GM23338 (cell line): ENCODE measurements around the gene CROCC2. TPM values are rescaled to one million over a fixed set of nuclear protein-coding genes. Genes with fewer than 3 reads are reported as not detected.

Source experiments
- ATAC-seq: fragments of 200-7000 bp; cut with Tn5 transposase; 3 replicates; pipeline ENCODE4 v1.9.1; 2020
- DNase-seq: peaks from one replicate; pipeline ENCODE4 v3.0.0-alpha.2; 2015; ENCODE audit warnings: low spot score
- H2AFZ ChIP-seq: fragments of 200-600 bp; sonication (generic); 2 replicates; pipeline ENCODE4 v1.8.0; 2016; ENCODE audit warnings: antibody characterized with exemption, mild to moderate bottlenecking, moderate library complexity
- H3F3A ChIP-seq: fragments of 200-600 bp; sonication (generic); replicated peaks from 2 replicates; pipeline ENCODE4 v1.8.0; 2017; ENCODE audit warnings: antibody characterized with exemption, mixed run types, low read depth
- H3K27ac ChIP-seq: fragments of 200-600 bp; sonication (generic); 2 replicates; pipeline ENCODE4 v1.6.1; 2016; ENCODE audit warnings: low read depth
- H3K27me3 ChIP-seq: fragments of 200-600 bp; sonication (generic); 2 replicates; pipeline ENCODE4 v1.8.0; 2016; ENCODE audit warnings: mild to moderate bottlenecking, mixed run types, moderate library complexity; ENCODE audit not compliant: insufficient read depth
- H3K36me3 ChIP-seq: fragments of 200-600 bp; sonication (generic); 2 replicates; pipeline ENCODE4 v1.8.0; 2016; ENCODE audit warnings: mild to moderate bottlenecking; ENCODE audit not compliant: insufficient read depth
- H3K4me1 ChIP-seq: fragments of 200-600 bp; sonication (generic); 2 replicates; pipeline ENCODE4 v1.8.0; 2016; ENCODE audit warnings: mild to moderate bottlenecking, moderate library complexity; ENCODE audit not compliant: insufficient read depth
- H3K4me2 ChIP-seq: fragments of 200-600 bp; sonication (generic); 2 replicates; pipeline ENCODE4 v1.7.1; 2017; ENCODE audit warnings: mixed run types
- H3K4me3 ChIP-seq: fragments of 200-600 bp; sonication (generic); 2 replicates; pipeline ENCODE4 v1.6.1; 2016; ENCODE audit warnings: mixed run types
- H3K79me2 ChIP-seq: fragments of 200-600 bp; sonication (generic); replicated peaks from 2 replicates; pipeline ENCODE4 v1.8.0; 2017; ENCODE audit warnings: mild to moderate bottlenecking; ENCODE audit not compliant: insufficient read depth
- H3K9me2 ChIP-seq: fragments of 200-600 bp; sonication (generic); 2 replicates; pipeline ENCODE4 v1.8.0; 2017; ENCODE audit not compliant: insufficient read depth
- H4K20me1 ChIP-seq: fragments of 200-600 bp; sonication (generic); replicated peaks from 2 replicates; pipeline ENCODE4 v1.8.0; 2017; ENCODE audit warnings: mild to moderate bottlenecking; ENCODE audit not compliant: insufficient read depth
- H3K27ac Mint-ChIP-seq: 2 replicates; pipeline ENCODE4 v1.8.0; 2020; ENCODE audit warnings: inconsistent platforms, mild to moderate bottlenecking, moderate library complexity, mixed read lengths
- H3K27me3 Mint-ChIP-seq: 3 replicates; pipeline ENCODE4 v1.8.0; 2022; ENCODE audit warnings: low read depth, mild to moderate bottlenecking, moderate library complexity, mixed read lengths, inconsistent platforms; ENCODE audit not compliant: insufficient read depth, poor library complexity
- H3K36me3 Mint-ChIP-seq: 3 replicates; pipeline ENCODE4 v1.8.0; 2021; ENCODE audit warnings: low read depth, mild to moderate bottlenecking, inconsistent platforms, moderate library complexity, mixed read lengths
- H3K4me1 Mint-ChIP-seq: 3 replicates; pipeline ENCODE4 v1.8.0; 2020; ENCODE audit warnings: mild to moderate bottlenecking, inconsistent platforms, mixed read lengths
- H3K4me3 Mint-ChIP-seq: 3 replicates; pipeline ENCODE4 v1.8.0; 2021; ENCODE audit warnings: moderate library complexity, mild to moderate bottlenecking, inconsistent platforms, mixed read lengths
- H3K9me3 Mint-ChIP-seq: 3 replicates; pipeline ENCODE4 v1.8.0; 2020; ENCODE audit warnings: moderate library complexity, mild to moderate bottlenecking, inconsistent platforms, mixed read lengths
- CREB1 ChIP-seq: fragments of 250-450 bp; sonication (Bioruptor Pico); IDR thresholded peaks from 2 replicates; pipeline ENCODE4 v1.5.0; 2020; ENCODE audit warnings: low read depth, mild to moderate bottlenecking, moderate library complexity
- EZH2 ChIP-seq: fragments of 200-600 bp; sonication (generic); IDR thresholded peaks from one replicate; pipeline ENCODE4 v1.8.0; 2017; ENCODE audit warnings: antibody characterized with exemption, mild to moderate bottlenecking, low read depth; ENCODE audit not compliant: unreplicated experiment
- EZH2phosphoT487 ChIP-seq: fragments of 200-600 bp; sonication (generic); IDR thresholded peaks from one replicate; pipeline ENCODE4 v1.8.1; 2018; ENCODE audit warnings: antibody characterized with exemption; ENCODE audit not compliant: unreplicated experiment
- NANOG ChIP-seq: IDR thresholded peaks from 2 replicates; pipeline ENCODE4 v1.6.1; 2016; ENCODE audit warnings: antibody characterized with exemption, borderline replicate concordance
- POLR2AphosphoS5 ChIP-seq: IDR thresholded peaks from 2 replicates; pipeline ENCODE4 v1.6.1; 2016; ENCODE audit warnings: antibody characterized with exemption, low read depth
- STAT1 ChIP-seq: IDR thresholded peaks from one replicate; pipeline ENCODE4 v1.6.1; 2016; ENCODE audit warnings: antibody characterized with exemption; ENCODE audit not compliant: unreplicated experiment
- ZNF114 ChIP-seq: fragments of 250-450 bp; sonication (Bioruptor Pico); IDR thresholded peaks from 2 replicates; pipeline ENCODE4 v1.5.0; 2020; ENCODE audit warnings: mild to moderate bottlenecking, moderate library complexity
- ZNF331 ChIP-seq: fragments of 250-450 bp; sonication (Bioruptor Pico); IDR thresholded peaks from 2 replicates; pipeline ENCODE4 v1.5.0; 2020; ENCODE audit warnings: low read depth, mild to moderate bottlenecking, moderate library complexity
- polyA plus RNA-seq: library from polyadenylated mRNA; unstranded; fragments of >200 nt; fragmentation: Nextera tagmentation; extraction: Ambion mirVana; gene quantifications from 2 replicates; pipeline ENCODE4 v1.2.1, GENCODE V29; 2016
- total RNA-seq: library from RNA; depleted of rRNA; stranded (reverse); fragments of >200 nt; shearing (Covaris generic); gene quantifications from 2 replicates; pipeline ENCODE4 v1.2.3, GENCODE V29; 2014
- TF ChIP-seq, protein P1 (sequence below), 2 experiments: fragments of 200-600 bp in 1 of 2; sonication (generic) in 1 of 2; conservative IDR thresholded peaks; 2 replicates each; pipeline versions ENCODE4 v1.5.1 to v1.6.1; 2016 to 2017; ENCODE audit warnings: antibody characterized with exemption in 2 of 2, low read depth in 2 of 2, mild to moderate bottlenecking in 2 of 2, moderate library complexity in 1 of 2
- TF ChIP-seq, protein P2 (sequence below): IDR thresholded peaks from one replicate; pipeline ENCODE4 v1.6.1; 2018; ENCODE audit warnings: antibody characterized with exemption; ENCODE audit not compliant: unreplicated experiment
- TF ChIP-seq, protein P3 (sequence below): IDR thresholded peaks from 2 replicates; pipeline ENCODE4 v1.6.1; 2016; ENCODE audit warnings: antibody characterized with exemption
- TF ChIP-seq, protein P4 (sequence below): fragments of 250-450 bp; sonication (Bioruptor Pico); IDR thresholded peaks from 2 replicates; pipeline ENCODE4 v1.5.0; 2020; ENCODE audit warnings: mild to moderate bottlenecking, moderate library complexity

CROCC2 gene
- total and polyA plus RNA-seq, 2 experiments from 2014 or later, result not detected

DNA sequence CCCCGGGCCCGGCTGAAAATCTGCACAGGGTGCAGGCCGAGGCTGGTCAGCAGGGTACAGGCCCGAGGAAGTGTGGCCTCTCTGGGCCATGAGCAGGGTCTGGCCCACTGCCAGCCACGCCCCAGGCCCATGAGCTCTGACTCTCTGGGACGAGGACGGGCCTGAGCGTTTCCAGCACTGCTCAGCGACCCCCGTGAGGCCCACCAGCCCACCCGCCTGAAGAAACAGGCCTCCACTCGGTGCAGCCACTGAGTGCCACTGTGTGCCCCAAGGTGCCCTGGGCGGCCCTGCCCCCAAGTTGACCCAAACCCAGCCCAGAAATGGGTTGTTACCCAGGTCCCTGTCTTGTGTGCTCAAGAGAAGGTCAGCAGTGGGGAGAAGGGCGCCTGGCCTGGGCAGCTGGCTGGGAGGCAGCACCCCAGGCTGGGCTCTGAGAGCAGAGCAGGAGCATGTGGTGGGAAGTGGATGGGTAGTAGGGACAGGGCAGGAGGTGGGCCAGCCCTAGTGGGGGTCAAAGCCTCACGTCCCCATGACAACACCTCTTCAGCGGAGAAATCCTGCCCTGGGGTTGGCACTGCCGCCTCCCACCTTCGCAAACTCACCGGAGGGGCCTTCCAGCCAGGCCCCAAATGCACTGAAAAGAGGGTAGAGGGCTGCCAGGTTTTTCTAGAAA lies 90.2 kb downstream of the CROCC2 start:
- no peak overlapping the region for H3K4me3 Mint-ChIP-seq
- TF ChIP-seq POLR2AphosphoS5 (no peak), STAT1 (no peak), ZNF331 (CRISPR knock-in tag) (no peak), CREB1 (CRISPR knock-in tag) (no peak), EZH2 (no peak), NANOG (no peak), ZNF114 (CRISPR knock-in tag) (no peak), EZH2phosphoT487 (no peak)
- TF ChIP-seq, protein P1, sequence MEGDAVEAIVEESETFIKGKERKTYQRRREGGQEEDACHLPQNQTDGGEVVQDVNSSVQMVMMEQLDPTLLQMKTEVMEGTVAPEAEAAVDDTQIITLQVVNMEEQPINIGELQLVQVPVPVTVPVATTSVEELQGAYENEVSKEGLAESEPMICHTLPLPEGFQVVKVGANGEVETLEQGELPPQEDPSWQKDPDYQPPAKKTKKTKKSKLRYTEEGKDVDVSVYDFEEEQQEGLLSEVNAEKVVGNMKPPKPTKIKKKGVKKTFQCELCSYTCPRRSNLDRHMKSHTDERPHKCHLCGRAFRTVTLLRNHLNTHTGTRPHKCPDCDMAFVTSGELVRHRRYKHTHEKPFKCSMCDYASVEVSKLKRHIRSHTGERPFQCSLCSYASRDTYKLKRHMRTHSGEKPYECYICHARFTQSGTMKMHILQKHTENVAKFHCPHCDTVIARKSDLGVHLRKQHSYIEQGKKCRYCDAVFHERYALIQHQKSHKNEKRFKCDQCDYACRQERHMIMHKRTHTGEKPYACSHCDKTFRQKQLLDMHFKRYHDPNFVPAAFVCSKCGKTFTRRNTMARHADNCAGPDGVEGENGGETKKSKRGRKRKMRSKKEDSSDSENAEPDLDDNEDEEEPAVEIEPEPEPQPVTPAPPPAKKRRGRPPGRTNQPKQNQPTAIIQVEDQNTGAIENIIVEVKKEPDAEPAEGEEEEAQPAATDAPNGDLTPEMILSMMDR (conservative IDR thresholded peaks at IDR 0.05; ENCODE audit: low read depth in 2 of 2), result no peak
- TF ChIP-seq, protein P2, sequence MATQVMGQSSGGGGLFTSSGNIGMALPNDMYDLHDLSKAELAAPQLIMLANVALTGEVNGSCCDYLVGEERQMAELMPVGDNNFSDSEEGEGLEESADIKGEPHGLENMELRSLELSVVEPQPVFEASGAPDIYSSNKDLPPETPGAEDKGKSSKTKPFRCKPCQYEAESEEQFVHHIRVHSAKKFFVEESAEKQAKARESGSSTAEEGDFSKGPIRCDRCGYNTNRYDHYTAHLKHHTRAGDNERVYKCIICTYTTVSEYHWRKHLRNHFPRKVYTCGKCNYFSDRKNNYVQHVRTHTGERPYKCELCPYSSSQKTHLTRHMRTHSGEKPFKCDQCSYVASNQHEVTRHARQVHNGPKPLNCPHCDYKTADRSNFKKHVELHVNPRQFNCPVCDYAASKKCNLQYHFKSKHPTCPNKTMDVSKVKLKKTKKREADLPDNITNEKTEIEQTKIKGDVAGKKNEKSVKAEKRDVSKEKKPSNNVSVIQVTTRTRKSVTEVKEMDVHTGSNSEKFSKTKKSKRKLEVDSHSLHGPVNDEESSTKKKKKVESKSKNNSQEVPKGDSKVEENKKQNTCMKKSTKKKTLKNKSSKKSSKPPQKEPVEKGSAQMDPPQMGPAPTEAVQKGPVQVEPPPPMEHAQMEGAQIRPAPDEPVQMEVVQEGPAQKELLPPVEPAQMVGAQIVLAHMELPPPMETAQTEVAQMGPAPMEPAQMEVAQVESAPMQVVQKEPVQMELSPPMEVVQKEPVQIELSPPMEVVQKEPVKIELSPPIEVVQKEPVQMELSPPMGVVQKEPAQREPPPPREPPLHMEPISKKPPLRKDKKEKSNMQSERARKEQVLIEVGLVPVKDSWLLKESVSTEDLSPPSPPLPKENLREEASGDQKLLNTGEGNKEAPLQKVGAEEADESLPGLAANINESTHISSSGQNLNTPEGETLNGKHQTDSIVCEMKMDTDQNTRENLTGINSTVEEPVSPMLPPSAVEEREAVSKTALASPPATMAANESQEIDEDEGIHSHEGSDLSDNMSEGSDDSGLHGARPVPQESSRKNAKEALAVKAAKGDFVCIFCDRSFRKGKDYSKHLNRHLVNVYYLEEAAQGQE, result no peak
- TF ChIP-seq, protein P3, sequence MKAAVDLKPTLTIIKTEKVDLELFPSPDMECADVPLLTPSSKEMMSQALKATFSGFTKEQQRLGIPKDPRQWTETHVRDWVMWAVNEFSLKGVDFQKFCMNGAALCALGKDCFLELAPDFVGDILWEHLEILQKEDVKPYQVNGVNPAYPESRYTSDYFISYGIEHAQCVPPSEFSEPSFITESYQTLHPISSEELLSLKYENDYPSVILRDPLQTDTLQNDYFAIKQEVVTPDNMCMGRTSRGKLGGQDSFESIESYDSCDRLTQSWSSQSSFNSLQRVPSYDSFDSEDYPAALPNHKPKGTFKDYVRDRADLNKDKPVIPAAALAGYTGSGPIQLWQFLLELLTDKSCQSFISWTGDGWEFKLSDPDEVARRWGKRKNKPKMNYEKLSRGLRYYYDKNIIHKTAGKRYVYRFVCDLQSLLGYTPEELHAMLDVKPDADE, result no peak
- TF ChIP-seq, protein P4, sequence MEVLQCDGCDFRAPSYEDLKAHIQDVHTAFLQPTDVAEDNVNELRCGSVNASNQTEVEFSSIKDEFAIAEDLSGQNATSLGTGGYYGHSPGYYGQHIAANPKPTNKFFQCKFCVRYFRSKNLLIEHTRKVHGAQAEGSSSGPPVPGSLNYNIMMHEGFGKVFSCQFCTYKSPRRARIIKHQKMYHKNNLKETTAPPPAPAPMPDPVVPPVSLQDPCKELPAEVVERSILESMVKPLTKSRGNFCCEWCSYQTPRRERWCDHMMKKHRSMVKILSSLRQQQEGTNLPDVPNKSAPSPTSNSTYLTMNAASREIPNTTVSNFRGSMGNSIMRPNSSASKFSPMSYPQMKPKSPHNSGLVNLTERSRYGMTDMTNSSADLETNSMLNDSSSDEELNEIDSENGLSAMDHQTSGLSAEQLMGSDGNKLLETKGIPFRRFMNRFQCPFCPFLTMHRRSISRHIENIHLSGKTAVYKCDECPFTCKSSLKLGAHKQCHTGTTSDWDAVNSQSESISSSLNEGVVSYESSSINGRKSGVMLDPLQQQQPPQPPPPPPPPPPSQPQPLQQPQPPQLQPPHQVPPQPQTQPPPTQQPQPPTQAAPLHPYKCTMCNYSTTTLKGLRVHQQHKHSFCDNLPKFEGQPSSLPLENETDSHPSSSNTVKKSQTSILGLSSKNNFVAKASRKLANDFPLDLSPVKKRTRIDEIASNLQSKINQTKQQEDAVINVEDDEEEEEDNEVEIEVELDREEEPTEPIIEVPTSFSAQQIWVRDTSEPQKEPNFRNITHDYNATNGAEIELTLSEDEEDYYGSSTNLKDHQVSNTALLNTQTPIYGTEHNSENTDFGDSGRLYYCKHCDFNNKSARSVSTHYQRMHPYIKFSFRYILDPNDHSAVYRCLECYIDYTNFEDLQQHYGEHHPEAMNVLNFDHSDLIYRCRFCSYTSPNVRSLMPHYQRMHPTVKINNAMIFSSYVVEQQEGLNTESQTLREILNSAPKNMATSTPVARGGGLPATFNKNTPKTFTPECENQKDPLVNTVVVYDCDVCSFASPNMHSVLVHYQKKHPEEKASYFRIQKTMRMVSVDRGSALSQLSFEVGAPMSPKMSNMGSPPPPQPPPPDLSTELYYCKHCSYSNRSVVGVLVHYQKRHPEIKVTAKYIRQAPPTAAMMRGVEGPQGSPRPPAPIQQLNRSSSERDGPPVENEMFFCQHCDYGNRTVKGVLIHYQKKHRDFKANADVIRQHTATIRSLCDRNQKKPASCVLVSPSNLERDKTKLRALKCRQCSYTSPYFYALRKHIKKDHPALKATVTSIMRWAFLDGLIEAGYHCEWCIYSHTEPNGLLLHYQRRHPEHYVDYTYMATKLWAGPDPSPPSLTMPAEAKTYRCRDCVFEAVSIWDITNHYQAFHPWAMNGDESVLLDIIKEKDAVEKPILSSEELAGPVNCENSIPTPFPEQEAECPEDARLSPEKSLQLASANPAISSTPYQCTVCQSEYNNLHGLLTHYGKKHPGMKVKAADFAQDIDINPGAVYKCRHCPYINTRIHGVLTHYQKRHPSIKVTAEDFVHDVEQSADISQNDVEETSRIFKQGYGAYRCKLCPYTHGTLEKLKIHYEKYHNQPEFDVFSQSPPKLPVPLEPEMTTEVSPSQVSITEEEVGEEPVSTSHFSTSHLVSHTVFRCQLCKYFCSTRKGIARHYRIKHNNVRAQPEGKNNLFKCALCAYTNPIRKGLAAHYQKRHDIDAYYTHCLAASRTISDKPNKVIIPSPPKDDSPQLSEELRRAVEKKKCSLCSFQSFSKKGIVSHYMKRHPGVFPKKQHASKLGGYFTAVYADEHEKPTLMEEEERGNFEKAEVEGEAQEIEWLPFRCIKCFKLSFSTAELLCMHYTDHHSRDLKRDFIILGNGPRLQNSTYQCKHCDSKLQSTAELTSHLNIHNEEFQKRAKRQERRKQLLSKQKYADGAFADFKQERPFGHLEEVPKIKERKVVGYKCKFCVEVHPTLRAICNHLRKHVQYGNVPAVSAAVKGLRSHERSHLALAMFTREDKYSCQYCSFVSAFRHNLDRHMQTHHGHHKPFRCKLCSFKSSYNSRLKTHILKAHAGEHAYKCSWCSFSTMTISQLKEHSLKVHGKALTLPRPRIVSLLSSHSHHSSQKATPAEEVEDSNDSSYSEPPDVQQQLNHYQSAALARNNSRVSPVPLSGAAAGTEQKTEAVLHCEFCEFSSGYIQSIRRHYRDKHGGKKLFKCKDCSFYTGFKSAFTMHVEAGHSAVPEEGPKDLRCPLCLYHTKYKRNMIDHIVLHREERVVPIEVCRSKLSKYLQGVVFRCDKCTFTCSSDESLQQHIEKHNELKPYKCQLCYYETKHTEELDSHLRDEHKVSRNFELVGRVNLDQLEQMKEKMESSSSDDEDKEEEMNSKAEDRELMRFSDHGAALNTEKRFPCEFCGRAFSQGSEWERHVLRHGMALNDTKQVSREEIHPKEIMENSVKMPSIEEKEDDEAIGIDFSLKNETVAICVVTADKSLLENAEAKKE (CRISPR knock-in tag), result no peak
- no peaks in the 10 kb centered on the region for H3K36me3 ChIP-seq
- no peak overlapping the region for H3K27ac Mint-ChIP-seq
- no peak overlapping the region for H2AFZ ChIP-seq
- DNase-seq, result no peak
- peaks cover 18% of the 10 kb centered on the region for H3K27me3 ChIP-seq
- H3K9me3 Mint-ChIP-seq, result no peaks in the 10 kb centered on the region
- H3K9me2 ChIP-seq, result no peaks in the 10 kb centered on the region
- no peak overlapping the region for H3K4me3 ChIP-seq
- no peaks in the 10 kb centered on the region; the same call in 2 of the 3 replicates for H3K36me3 Mint-ChIP-seq
- no peaks in the 10 kb centered on the region for H3F3A ChIP-seq
- peaks cover 4% of the 10 kb centered on the region; the same call in 1 of the 3 replicates for H3K4me1 Mint-ChIP-seq
- H3K4me1 ChIP-seq, result no peaks in the 10 kb centered on the region
- H3K79me2 ChIP-seq, result no peaks in the 10 kb centered on the region
- peaks cover 19% of the 10 kb centered on the region for H3K27me3 Mint-ChIP-seq
- H3K4me2 ChIP-seq, result no peak overlapping the region
- ATAC-seq, result no peak
- H4K20me1 ChIP-seq, result no peaks in the 10 kb centered on the region; the same call in 1 of the 2 replicates
- no peak overlapping the region for H3K27ac ChIP-seq
